IPS-18c (cell line): Measurements from ENCODE around the gene KRTAP10-3.
"Not testable (repeated sequence)": the region's sequence is repeated elsewhere in the genome, so short reads cannot be mapped to it uniquely, and the experiment has no call there.

Experiments
- H3K4me3 ChIP-seq: 2 replicates; pipeline ENCODE4 v1.7.0; 2013; ENCODE audit warnings: low read depth, mild to moderate bottlenecking, low read length, moderate library complexity; ENCODE audit not compliant: insufficient read depth
- H3K9me3 ChIP-seq: one replicate; pipeline ENCODE4 v1.6.1; 2013; ENCODE audit warnings: mild to moderate bottlenecking, low read length, moderate library complexity; ENCODE audit not compliant: control insufficient read depth, insufficient read depth

Gene KRTAP10-3

DNA sequence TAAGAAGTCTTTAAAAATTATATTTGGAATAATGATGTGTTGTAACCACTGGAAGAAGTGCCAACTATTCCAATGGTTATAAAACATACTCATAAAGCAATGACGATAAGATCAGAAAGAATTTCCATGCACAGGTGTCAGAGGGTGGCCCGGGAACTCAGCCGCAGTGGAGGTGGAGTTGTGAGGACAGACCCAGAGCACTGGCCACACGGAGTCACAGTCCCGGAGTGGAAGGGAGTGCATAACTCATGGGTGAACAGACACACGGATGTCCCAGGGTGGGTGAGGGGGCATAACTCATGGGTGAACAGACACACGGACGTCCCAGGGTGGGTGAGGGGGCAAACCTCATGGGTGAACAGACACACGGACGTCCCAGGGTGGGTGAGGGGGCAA is 17.4 kb upstream of the KRTAP10-3 start:
- Histone ChIP-seq H3K9me3 (peaks cover 5% of the 10 kb centered on the region), H3K4me3 (no peak overlapping the region)

DNA sequence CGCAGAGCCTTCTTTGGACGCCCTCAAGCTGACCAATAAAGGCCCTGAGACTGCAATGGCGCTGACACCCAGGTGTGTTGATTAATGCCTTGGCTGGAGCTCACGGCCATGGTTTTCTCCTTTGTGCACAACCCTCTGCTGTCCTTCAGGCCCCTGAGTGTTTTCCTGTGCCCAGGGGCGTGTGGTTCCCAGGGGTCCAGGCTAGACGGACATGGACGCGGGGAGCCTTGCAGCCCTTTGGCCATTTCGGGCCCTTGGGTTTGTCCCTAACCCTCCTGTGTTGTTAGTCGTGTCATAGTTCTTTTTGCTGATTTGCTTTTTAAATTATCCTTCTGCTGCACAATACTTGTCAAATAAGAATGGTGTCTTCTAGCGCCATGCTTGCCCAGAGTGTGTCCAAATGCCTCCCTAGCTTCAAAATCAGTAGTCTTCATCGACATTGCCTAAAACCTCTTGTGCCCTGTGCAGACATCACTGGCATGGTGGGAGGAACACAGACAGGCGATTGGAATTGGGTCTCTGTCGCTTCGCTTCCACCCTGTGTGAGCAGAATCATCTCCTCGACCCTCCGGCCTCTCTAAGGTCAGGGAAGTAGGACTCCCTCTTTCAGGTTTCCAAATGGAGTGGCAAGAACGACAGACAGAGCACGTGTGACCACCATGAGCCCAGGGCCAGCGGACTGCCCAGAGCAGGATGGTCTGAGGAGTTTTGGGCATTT is 16.9 kb upstream of the KRTAP10-3 start:
- Histone ChIP-seq H3K4me3 (no peak overlapping the region), H3K9me3 (peaks cover 5% of the 10 kb centered on the region)

DNA sequence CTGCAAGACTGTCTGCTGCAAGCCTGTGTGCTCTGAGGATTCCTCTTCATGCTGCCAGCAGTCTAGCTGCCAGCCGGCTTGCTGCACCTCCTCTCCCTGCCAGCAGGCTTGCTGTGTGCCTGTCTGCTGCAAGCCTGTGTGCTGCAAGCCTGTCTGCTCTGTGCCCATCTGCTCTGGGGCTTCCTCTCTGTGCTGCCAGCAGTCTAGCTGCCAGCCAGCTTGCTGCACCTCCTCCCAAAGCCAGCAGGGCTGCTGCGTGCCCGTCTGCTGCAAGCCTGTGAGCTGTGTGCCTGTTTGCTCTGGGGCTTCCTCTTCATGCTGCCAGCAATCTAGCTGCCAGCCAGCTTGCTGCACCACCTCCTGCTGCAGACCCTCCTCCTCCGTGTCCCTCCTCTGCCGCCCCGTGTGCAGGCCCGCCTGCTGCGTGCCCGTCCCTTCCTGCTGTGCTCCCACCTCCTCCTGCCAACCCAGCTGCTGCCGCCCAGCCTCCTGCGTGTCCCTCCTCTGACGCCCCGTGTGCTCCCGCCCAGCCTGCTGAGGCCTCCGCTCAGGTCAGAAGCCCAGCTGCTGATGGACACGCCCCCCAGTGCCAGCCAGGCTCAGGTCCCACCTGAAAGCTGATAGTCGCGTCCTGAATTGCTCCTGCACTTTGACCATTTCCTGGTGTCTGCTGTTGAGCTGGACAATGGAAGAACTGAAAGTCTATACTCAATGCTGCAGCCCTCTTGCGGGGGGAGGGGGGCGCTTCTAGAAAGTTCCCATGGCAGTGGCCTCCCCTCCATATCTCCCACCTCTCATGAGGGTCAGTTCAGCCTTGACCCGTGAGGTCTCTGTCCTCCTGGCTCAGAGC is 16.1 kb upstream of the KRTAP10-3 start:
- peaks cover 5% of the 10 kb centered on the region for H3K9me3 ChIP-seq
- no peak overlapping the region for H3K4me3 ChIP-seq

DNA sequence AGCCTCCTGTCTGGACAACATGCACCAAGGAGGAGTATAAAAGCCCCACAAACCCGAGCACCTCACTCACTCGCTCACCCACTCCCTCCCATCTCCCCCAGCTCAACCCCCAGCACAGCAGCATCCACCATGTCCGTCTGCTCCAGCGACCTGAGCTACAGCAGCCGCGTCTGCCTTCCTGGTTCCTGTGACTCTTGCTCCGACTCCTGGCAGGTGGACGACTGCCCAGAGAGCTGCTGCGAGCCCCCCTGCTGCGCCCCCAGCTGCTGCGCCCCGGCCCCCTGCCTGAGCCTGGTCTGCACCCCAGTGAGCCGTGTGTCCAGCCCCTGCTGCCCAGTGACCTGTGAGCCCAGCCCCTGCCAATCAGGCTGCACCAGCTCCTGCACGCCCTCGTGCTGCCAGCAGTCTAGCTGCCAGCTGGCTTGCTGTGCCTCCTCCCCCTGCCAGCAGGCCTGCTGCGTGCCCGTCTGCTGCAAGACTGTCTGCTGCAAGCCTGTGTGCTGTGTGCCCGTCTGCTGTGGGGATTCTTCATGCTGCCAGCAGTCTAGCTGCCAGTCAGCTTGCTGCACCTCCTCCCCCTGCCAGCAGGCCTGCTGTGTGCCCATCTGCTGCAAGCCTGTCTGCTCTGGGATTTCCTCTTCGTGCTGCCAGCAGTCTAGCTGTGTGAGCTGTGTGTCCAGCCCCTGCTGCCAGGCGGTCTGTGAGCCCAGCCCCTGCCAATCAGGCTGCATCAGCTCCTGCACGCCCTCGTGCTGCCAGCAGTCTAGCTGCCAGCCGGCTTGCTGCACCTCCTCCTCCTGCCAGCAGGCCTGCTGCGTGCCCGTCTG is 15.2 kb upstream of the KRTAP10-3 start, which contains the start of gene KRTAP10-4:
Gene KRTAP10-4 (plus strand): TSS at position 100 of the 827 bp plus-strand sequence. CDS start 30 bp downstream, at position 130.
- H3K4me3 ChIP-seq, H3K9me3 ChIP-seq: not testable (repeated sequence)

DNA sequence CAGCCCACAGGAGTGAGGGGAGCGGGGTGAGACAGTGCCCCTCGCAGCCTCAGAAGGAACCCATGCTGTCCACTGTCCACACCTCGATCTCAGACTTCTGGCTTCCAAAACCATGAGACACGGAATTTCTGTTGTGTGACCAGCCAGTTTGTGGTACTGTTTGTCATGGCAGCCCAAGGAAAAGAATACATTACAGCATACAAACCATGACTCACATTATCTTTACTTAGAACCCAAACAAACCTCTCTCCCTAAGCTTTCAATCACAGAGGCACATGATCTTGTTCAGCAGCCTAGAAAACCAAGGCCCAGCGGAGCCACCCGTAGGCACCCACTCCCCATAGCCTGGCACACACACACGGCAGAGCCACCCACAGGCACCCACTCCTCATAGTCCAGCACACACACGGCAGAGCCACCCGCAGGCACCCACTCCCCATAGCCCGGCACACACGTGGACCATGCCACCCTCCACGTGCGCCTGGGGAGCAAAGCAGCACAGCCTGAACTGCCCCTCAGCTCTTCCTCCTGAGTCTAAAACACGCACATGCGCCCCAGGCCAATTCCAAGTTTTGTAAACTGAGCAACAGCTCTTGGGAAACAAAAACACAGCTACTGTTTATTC is 14.5 kb upstream of the KRTAP10-3 start:
- peaks cover 3% of the 10 kb centered on the region for H3K9me3 ChIP-seq
- no peak overlapping the region for H3K4me3 ChIP-seq

DNA sequence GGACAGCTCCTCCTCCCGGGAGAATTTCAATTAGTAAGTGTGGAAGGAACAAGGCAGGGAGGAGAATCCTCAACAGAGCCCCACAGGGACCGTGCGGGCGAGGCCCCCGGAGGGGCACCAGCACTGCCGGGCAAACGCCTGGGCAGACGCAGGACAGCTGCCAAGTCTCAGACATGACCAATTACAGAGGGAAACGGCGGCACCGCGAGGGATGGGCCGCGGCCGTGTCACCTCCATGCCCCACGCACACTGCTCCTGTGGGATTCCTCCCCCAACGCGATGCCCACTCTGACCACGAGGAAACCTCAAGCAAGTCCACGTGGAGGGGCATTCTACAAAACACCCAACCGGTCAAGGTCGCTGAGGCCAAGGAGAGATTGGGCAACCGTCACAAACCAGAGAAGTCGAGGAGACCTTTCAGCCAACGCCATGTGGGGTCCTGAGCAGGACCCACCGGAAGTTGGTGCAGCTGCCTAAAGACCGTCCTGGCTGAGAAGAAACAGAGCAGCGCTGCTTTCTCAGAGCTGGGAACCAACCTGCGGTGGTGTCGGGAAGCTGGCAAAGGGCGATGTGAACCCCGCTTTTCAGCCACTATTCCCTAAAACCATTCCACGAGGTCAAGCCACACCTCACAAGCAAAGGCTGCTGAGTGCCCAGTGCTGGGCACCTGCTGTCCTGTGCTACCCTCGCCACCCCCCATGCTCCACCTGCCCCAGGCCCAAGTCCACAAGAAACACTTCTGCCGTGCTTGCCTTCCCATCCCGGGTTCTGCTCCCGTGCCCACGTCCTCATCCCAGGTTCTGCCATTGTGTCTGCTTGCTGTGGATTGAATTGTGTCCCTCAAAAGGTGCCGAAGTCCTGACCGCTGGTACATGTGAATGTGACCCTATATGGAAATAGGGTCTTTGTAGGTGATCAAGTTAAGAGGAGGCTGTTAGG is 13.5 kb upstream of the KRTAP10-3 start:
- no peaks in the 10 kb centered on the region for H3K9me3 ChIP-seq

DNA sequence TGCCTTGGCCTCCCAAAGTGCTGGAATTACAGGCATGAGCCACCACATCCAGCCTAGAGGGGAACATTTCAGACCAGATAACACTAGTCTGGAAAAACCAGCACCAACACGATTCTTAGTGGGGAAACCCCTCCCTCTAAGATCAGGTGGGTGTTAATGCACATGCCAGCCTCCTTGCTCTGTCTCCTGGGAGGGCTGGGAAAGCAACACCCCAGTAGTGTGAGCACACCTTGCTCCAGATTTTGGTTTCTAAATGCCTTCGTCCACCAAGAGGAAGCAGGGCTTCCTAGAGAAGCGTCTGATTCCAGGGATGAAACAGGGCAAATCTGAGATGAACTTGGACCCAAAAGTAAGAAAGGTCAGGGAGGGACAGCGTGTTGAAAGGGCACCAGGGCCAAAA is 12.7 kb upstream of the KRTAP10-3 start:
- H3K4me3 ChIP-seq: no peak overlapping the region
- no peaks in the 10 kb centered on the region for H3K9me3 ChIP-seq

More for the DNA sequence above, 13.5 kb upstream of the KRTAP10-3 start:
- H3K4me3 ChIP-seq: no peak overlapping the region

DNA sequence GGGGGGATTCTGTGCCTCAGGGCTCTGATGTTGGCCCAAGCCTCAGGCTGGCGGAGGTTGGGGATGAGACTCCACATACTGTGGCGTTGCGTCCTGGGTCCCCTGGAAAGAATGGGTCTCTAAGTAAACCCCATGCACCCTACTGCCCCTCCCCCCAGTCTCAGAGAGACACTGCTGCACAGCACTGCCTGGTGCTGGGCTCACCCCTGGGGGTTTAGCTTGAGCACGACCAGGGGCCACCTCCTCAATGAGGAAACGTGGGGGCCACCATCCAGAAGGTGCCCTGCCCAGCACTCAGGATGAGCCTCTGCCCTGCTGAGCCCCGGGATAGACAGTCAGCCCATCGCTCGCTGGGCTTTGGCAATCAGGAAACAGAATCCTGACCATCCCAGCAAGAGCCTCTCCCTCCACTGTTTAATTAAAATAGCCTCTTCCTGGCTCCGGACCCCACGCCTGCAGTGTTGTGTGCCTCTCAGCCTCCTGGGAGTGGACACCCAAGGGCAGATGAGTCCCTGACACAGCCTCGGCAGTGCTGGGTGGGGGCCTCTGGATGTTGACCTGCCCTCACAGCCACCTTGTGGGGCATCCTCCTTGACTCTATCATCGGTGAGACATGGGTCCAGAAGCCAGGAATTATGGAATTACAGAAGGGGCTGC is 11.4 kb upstream of the KRTAP10-3 start:
- H3K4me3 ChIP-seq: no peak overlapping the region
- no peaks in the 10 kb centered on the region for H3K9me3 ChIP-seq

DNA sequence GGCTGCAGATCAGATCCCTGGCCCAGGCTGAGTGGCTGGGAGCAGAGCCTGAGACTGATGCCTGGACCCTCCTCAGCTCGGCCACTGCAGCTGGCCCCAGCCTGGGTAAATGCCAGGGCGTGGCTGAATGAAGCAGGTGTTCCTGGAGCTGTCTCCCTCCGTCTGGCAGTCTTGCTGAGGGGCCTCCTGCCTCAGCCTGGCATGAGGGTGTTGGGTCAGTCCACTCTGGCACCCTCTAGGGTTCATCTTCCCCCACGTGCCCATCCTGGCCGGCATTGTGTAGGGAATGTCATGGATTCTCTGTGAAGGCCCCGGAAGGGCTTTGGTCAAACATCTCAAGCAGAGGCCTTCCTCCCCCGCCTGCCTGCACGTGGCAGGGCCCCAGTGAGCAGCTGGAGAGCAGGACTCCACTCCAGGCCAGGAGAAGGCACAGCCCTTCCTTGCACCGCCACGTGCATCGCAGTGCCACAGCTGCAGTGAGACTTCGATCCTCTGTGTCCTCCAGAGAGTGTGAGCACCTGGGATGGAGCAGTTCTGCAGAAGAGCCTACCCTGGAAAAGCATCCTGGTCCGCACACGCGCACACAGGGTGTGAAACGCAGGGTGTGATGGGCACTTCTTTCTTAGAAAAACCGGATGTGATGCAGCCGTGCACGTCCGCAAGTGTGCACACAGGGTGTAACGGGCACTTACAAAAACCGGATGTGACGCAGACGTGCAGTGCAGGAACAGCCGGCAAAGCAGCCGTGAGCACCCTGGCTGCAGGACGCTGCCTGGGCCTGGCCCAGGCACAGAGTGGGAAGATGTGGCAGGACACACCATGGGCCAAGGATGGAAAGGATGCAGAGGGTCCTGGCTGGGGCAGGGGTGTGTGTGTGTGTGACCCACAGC is 10.3 kb upstream of the KRTAP10-3 start:
- no peak overlapping the region; the same call in 1 of the 2 replicates for H3K4me3 ChIP-seq
- no peaks in the 10 kb centered on the region for H3K9me3 ChIP-seq

DNA sequence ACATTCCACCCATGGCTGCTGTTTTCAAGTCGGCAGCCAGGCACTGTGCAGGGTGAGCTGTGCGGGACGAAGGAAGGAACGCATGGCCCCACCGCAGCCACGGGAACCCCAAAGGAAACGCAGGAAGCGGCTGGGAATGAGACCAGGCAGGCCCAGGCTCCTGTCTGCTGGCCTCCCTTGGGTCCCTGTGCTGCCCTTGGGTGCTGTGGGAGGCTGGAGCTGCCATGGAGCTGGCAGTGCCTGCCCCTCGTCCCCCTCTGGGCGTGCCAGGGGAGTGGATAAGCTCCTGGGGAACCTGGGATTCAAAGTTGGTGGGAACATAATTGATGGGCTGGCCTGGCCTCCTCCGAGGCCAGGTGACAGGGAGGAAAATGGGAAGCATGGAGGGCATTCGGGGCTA is 9.7 kb upstream of the KRTAP10-3 start:
- no peaks in the 10 kb centered on the region for H3K9me3 ChIP-seq
- H3K4me3 ChIP-seq: no peak overlapping the region

DNA sequence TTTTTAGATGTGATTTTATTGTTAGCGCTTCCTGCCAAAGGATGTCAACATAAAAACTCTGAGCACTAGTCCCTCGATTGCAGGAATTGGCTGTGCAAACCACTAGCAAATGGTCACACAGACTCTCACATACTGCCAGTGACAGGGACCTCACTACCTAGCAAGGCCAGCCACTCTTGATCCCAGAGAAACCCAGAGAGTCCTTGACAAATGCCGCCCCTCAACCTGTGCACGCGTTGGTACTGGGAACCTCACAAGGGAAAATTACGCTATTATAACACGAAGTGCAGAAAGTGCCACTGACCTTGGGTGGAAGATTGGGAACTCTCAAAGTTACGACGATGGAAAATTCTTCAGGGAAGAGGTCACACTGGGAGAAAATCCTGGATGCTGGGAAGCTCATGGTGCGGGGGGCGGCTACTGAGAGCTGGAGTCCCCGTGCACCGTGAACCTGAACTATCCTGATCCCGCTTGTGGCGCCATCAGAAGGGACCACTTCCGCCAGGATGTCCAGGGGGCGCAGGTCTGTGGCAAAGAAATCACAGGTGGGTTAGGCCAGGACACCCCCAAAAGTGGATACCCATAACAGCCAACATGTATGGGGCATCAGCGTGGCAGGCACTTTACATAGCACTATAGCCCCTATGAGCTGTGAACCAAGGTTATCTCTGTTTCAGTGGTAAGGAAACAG is 9.0 kb upstream of the KRTAP10-3 start:
- Histone ChIP-seq H3K4me3 (no peak overlapping the region), H3K9me3 (no peaks in the 10 kb centered on the region)

DNA sequence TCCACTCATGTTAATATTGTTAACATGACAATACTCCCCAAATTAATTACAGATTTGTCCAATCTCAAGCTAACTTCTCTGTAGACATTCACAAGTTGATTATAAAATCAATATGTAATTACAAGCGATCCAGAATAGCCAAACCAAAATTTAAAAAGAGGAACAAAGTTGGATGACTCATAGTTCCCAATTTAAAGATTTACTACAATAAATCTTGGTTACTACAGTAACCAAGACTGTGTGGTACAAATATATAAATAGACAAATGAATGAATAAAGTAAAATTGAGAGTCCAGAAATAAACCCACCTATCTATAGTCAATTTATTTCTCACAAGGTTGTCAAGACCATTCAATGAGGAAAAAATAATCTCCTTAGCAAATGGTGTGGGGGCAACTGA is 7.8 kb upstream of the KRTAP10-3 start:
- Histone ChIP-seq H3K4me3 (no peak overlapping the region), H3K9me3 (no peaks in the 10 kb centered on the region)

DNA sequence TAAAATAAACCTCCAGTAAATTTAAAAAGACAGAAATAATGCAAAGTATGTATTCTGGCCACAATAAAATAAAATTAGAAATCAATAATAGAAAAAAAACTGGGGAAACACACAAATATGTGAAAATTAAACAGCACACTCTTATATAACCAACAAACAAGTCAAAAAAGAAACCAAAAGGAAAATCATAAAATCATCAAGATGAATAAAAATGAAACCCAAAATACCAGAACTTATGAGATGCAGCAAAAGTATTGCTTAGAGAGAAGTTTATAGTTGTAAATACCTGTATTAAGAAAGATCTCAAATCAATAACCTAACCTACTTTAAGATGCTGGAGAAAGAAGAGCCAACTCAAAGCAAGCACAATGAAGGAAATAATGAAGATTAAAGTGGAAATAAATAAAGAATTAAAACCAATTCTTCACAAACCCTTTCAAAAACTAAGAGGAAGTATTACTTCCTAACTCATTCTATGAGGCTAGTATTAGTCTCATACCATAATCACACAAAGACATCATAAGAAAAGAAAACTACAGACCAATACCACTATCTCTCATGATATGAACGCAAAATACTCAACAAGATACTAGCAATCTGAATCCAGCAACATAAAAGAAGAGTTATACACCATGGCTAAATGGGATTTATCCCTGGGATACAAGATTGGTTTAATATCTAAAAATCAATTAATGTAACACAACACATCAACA is 6.4 kb upstream of the KRTAP10-3 start:
- Histone ChIP-seq H3K9me3 (no peaks in the 10 kb centered on the region), H3K4me3 (no peak overlapping the region)

DNA sequence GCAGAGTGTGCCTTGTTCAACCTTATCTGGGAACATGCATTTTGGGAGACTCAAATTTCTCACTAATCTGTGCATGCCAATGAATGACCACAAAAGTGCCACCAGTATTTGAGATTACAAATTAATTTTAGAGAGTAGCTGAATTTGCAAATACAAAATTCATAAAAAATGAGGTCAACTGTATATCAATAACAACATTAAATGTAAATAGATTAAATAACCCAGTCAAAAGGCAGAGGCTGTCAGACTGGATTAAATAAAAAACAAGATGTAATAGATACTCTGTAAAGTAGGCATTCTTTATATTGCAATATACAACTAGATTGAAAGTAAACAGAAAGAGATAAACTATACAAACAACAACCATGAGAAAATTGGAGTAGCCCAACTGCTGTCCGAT is 5.5 kb upstream of the KRTAP10-3 start:
- Histone ChIP-seq H3K9me3 (no peaks in the 10 kb centered on the region), H3K4me3 (no peak overlapping the region)
